Aorta (tissue), 5 donors: ENCODE data around the gene NAPA. TPM values are rescaled to one million over a fixed set of nuclear protein-coding genes. Genes with fewer than 3 reads are reported as not detected.

Experiments used
- ATAC-seq: fragments of 200-7000 bp; cut with Tn5 transposase; one replicate; pipeline ENCODE4 v1.9.1; 2022; ENCODE audit warnings: moderate library complexity; ENCODE audit not compliant: low FRiP score
- DNase-seq, 2 donors: peaks; one replicate each; pipeline ENCODE4 v3.0.0-alpha.2; 2020
- H3K27ac ChIP-seq, 2 donors: one replicate each; pipeline ENCODE4 v1.5.1; 2013; ENCODE audit warnings: low read length in 2 of 2, mild to moderate bottlenecking in 2 of 2, moderate library complexity in 2 of 2, control low read depth in 1 of 2, inconsistent platforms in 1 of 2, low read depth in 1 of 2
- H3K27me3 ChIP-seq, 2 donors: one replicate each; pipeline ENCODE4 v1.6.1; 2013; ENCODE audit warnings: control low read depth in 1 of 2, low read length in 1 of 2, mild to moderate bottlenecking in 1 of 2, moderate library complexity in 1 of 2; ENCODE audit not compliant: insufficient read depth in 2 of 2, control insufficient read depth in 1 of 2
- H3K36me3 ChIP-seq, 2 donors: one replicate each; pipeline ENCODE4 v1.6.1; 2013; ENCODE audit warnings: control low read depth in 1 of 2, low read length in 1 of 2, mild to moderate bottlenecking in 1 of 2; ENCODE audit not compliant: insufficient read depth in 2 of 2, control insufficient read depth in 1 of 2
- H3K4me1 ChIP-seq, 2 donors: one replicate each; pipeline ENCODE4 v1.6.1; 2013; ENCODE audit warnings: low read length in 2 of 2, control low read depth in 1 of 2, mild to moderate bottlenecking in 1 of 2, moderate library complexity in 1 of 2; ENCODE audit not compliant: insufficient read depth in 2 of 2, control insufficient read depth in 1 of 2
- H3K4me3 ChIP-seq, 2 donors: one replicate each; pipeline ENCODE4 v1.5.1; 2013; ENCODE audit warnings: low read length in 2 of 2, control low read depth in 1 of 2, mild to moderate bottlenecking in 1 of 2
- H3K9me3 ChIP-seq: one replicate; pipeline ENCODE4 v1.6.1; 2013; ENCODE audit warnings: mild to moderate bottlenecking, low read length; ENCODE audit not compliant: control insufficient read depth
- WGBS, 2 donors: extraction: QIAGEN DNeasy Blood & Tissue Kit; methylation state at CpG; one replicate each; pipeline ENCODE4 v1.1.7; 2013; 5-methylcytosine and 5-hydroxymethylcytosine counted together
- intact Hi-C, 2 donors: fragments of 100-400 bp; cut with DNase I; formaldehyde crosslinking; loops; one replicate each; pipeline versions ENCODE4 v1.14.2 to v1.15.0; 2022
- polyA plus RNA-seq, 2 donors: library from polyadenylated mRNA; stranded (reverse); fragments of 200-250 nt; gene quantifications; one replicate each; pipeline ENCODE4 v1.2.3, GENCODE V29; 2013
- total RNA-seq, 2 donors: library from RNA; stranded (reverse); fragmentation: NEBNext Ultra II Directional; extraction: Animal tissue kit (Norgen Biotek cat#: 25700); gene quantifications; one replicate each; pipeline ENCODE4 v1.2.1, GENCODE V29; 2021
- donor health status: healthy with polysubstance abuse.
- donor health status: Bipolar disorder and iron deficiency.
- donor health status: DM: no; HTN: no; CAD: no.
- donor health status: DM: no; HTN: no; CAD: no.
- donor health status: DM: yes; HTN: yes; CAD: no.

The NAPA gene
- total and polyA plus RNA-seq, 4 donors = 61.7 to 94.0 (median 71.7) TPM

GRCh38 chr19:47469363-47469700, 45.5 kb downstream of the NAPA start:
- DNase-seq (no peak), ATAC-seq (no peak)
- 11 to 14% methylated on average over 6 of the region's 6 CpGs for WGBS, 2 donors
- no peak overlapping the region for H3K4me3 ChIP-seq
- no peak overlapping the region for H3K27ac ChIP-seq
- H3K27me3 ChIP-seq = no peaks in the 10 kb centered on the region
- intact Hi-C loops = no loop called here
- no peaks in the 10 kb centered on the region for H3K4me1 ChIP-seq
- H3K9me3 ChIP-seq = no peaks in the 10 kb centered on the region
- H3K36me3 ChIP-seq = no peaks in the 10 kb centered on the region

DNA sequence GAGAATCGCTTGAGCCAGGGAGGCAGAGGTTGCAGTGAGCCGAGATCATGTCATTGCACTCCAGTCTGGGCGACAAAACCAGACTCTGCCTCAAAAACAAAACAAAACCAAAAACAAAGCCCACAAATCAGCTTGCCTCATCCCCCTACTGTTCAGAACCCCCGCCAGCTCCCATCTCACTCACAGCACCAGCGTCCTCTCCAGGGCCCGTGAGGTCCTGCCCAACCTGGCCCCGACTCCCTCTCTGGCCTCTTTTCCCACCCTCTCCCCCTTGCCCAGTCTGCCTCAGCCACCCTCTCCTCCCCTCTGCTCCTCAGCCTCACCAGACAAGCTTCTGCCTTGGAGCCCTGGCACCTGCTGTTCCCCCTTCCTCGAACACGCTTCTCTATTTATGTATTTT, 46.9 kb downstream of the NAPA start:
- 42 to 43% methylated on average over 9 of the region's 9 CpGs for WGBS, 2 donors

DNA sequence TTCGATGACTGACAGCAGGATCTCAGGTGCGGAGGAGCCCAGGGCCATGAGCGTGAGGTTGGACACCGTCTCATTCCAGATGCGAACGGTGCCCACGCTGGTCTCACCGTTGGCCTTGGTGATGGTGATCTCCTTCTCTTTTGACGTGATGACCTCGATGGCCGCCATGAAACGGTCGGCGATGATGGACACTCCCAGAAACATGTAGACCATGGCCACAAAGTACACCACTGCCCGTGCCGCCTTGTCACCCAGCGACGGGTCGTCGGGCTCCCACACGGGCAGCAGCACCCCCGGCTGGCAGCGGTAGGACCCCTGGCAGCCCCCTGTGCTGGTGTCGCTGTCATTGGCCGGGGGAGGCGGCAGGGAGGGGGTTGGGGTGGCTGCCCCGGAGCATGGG, 48.9 kb downstream of the NAPA start:
- ATAC-seq = no peak
- Histone ChIP-seq H3K9me3 (no peaks in the 10 kb centered on the region), H3K27me3 (no peaks in the 10 kb centered on the region), H3K4me1 (no peaks in the 10 kb centered on the region), H3K4me3 (no peak overlapping the region), H3K27ac (no peak overlapping the region), H3K36me3 (no peaks in the 10 kb centered on the region)
- 87% methylated on average over 27 of the region's 27 CpGs for WGBS, 2 donors
- no peak for DNase-seq
- intact Hi-C loops = no loop called here

More for the DNA sequence above, 46.9 kb downstream of the NAPA start:
- Histone ChIP-seq H3K4me1 (no peaks in the 10 kb centered on the region), H3K9me3 (no peaks in the 10 kb centered on the region), H3K27ac (no peak overlapping the region), H3K27me3 (no peaks in the 10 kb centered on the region), H3K36me3 (no peaks in the 10 kb centered on the region), H3K4me3 (no peak overlapping the region)
- ATAC-seq (no peak), DNase-seq (no peak)
- intact Hi-C loops = no loop called here

GRCh38 chr19:47464675-47465419, 50.0 kb downstream of the NAPA start:
- no peak overlapping the region for H3K4me3 ChIP-seq
- H3K27me3 ChIP-seq = no peaks in the 10 kb centered on the region
- ATAC-seq = no peak
- H3K4me1 ChIP-seq = no peaks in the 10 kb centered on the region
- no peak overlapping the region for H3K27ac ChIP-seq
- H3K9me3 ChIP-seq = no peaks in the 10 kb centered on the region
- 72 to 76% methylated on average over 10 of the region's 10 CpGs for WGBS, 2 donors
- no peak for DNase-seq
- H3K36me3 ChIP-seq = no peaks in the 10 kb centered on the region
- intact Hi-C loops = no loop called here

DNA sequence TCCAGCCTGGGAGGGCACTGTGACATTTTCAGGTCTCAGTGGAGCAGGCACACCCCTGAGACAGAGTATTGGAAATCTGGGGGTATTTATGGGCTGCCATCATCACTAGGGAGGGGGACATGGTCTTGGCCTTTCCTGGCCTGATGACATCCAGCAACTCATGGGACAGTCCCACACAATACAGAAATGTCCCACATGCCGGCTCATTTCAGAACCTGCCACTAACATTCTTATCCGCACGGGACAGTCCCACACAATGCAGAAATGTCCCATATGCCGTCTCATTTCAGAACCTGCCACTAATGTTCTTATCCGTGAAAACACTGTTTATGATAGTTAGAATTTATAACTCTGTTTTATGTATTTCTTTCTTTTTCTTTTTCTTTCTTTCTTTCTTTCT, 53.0 kb downstream of the NAPA start:
- DNase-seq = no peak

DNA sequence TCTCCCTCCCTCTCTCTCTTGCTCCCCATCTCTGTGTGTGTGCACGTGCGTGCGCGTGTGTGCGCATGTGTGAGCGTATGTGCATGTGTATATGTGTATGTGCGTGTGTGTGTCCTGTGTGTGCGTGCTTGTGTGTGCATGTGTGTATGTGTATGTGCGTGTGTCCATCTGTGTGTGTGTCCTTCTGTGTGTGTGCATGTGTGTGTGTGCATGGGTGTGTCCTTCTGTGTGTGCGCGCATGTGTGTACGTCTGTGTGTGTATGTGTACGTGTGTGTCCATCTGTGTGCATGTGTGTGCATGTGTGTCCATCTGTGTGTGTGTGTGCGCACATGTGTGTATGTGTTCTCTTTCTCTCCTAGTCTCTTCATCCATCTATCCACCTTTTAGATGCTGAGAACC, 55.4 kb downstream of the NAPA start:
- DNase-seq (no peak), ATAC-seq (no peak)
- no peaks in the 10 kb centered on the region for H3K27me3 ChIP-seq
- intact Hi-C loops = no loop called here
- H3K4me3 ChIP-seq = no peak overlapping the region
- no peak overlapping the region for H3K27ac ChIP-seq
- WGBS, 2 donors = 86% methylated on average over 13 to 14 of the region's 14 CpGs
- H3K36me3 ChIP-seq = no peaks in the 10 kb centered on the region
- H3K4me1 ChIP-seq = no peaks in the 10 kb centered on the region
- peaks cover 4% of the 10 kb centered on the region for H3K9me3 ChIP-seq

More for the DNA sequence above, 53.0 kb downstream of the NAPA start:
- no peak overlapping the region for H3K4me3 ChIP-seq
- no peaks in the 10 kb centered on the region for H3K27me3 ChIP-seq
- ATAC-seq = no peak
- intact Hi-C loops = no loop called here
- H3K9me3 ChIP-seq = no peaks in the 10 kb centered on the region
- H3K4me1 ChIP-seq = no peaks in the 10 kb centered on the region
- H3K36me3 ChIP-seq = no peaks in the 10 kb centered on the region
- 70 to 81% methylated on average over 5 of the region's 5 CpGs for WGBS, 2 donors
- H3K27ac ChIP-seq = no peak overlapping the region

- intact Hi-C loops = no loop called here
- WGBS, 2 donors = 30% methylated on average over 5 of the region's 5 CpGs
- peaks cover 4% of the 10 kb centered on the region for H3K9me3 ChIP-seq
- H3K4me1 ChIP-seq = no peaks in the 10 kb centered on the region
- no peaks in the 10 kb centered on the region for H3K36me3 ChIP-seq
- H3K4me3 ChIP-seq = no peak overlapping the region
- no peaks in the 10 kb centered on the region for H3K27me3 ChIP-seq
- ATAC-seq = no peak
- H3K27ac ChIP-seq = no peak overlapping the region
- DNase-seq = no peak
Measured at GRCh38 chr19:47458672-47459071, 56.2 kb downstream of the NAPA start.

DNA sequence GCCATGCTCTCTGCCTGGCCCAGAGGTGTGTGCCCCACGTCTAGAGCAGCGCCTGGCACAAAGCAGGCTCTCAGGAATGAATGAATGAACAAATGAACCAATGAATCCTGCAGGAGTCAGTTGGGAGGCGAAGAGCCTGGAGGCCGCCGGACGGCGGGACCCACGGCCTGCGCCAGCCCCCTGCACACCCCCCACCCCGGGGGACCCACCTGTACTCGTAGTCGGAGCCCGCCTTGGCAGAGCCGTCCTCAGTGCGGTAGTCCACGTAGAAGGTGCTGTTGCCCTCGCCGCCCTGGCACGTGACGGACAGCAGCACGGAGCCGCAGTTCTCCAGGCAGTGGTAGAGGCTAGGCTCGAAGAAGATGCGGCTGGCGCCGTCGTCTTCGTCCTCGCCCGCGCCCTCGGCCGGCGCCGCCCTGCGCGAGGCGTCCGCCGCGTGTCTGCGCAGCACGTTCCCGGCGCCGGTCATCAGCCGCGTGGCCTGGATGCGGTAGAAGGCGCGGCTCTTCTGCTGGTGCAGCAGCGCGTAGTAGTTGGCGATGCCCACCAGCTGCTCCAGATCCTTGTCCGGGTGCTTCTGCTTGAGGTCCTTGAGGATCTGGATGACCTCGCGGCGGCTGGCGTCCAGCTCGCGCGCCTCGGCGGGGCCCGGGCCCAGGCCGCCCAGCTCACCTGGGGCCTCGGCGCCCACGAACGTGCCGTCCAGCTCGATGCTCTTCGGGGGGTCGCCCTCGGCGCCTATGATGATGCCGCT, 58.0 kb downstream of the NAPA start:
- DNase-seq = no peak
- 24 to 27% methylated on average over 74 to 77 of the region's 77 CpGs for WGBS, 2 donors
- H3K4me1 ChIP-seq = no peaks in the 10 kb centered on the region
- peaks cover 4% of the 10 kb centered on the region for H3K9me3 ChIP-seq
- no peak overlapping the region for H3K27ac ChIP-seq
- ATAC-seq = no peak
- no peaks in the 10 kb centered on the region for H3K36me3 ChIP-seq
- H3K4me3 ChIP-seq = no peak overlapping the region
- intact Hi-C loops = no loop called here
- no peaks in the 10 kb centered on the region for H3K27me3 ChIP-seq

- no peak for DNase-seq
- Histone ChIP-seq H3K4me1 (no peaks in the 10 kb centered on the region), H3K36me3 (no peaks in the 10 kb centered on the region), H3K27me3 (peaks cover 0 to 2% of the 10 kb centered on the region in 2 donors), H3K9me3 (no peaks in the 10 kb centered on the region), H3K4me3 (no peak overlapping the region), H3K27ac (no peak overlapping the region)
- WGBS, 2 donors = 61 to 63% methylated on average over 7 of the region's 7 CpGs
- intact Hi-C loops = no loop called here
- ATAC-seq = no peak
Measured at GRCh38 chr19:47450478-47450877, 64.4 kb downstream of the NAPA start.
